Measurements from ENCODE around the gene HTT. TPM values are rescaled to one million over a fixed set of nuclear protein-coding genes. Genes with fewer than 3 reads are reported as not detected.
"Not testable (repeated sequence)": the region's sequence is repeated elsewhere in the genome, so short reads cannot be mapped to it uniquely, and the experiment has no call there.

Gene HTT
- total RNA-seq, 1 donor from 2014 or later, result 73.6 TPM

DNA sequence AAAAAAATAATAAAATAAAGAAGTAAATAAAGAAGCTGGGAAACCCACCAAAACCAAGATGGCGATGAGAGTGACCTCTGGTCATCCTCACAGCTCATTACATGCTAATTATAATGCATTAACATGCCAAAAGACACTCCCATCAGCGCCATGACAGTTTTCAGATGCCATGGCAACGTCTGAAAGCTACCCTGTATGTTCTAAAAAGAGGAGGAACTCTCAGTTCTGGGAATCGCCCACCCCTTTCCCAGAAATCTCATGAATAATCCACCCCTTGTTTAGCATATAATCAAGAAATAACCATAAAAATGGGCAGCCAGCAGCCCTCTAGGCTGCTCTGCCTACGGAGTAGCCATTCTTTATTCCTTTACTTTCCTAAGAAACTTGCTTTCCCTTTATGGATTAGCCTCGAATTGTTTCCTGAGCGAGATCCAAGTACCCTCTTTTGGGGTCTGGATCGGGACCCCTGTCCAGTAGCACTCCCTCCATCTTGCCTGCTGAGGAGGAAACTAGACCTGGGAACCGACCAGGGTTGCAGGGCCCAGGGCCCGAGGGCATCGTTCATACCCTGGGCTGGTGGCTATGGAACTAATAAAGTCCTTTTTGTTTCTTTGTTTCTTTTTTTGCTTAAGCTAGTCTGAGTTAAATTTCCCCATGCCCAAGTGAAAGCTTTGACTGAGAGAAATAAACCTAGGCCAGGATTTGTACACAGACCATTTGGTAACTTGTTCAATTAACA is 31.0 kb upstream of the HTT start:
- Mint-ChIP-seq H3K27me3 (ENCODE audit: low read depth) (no peaks in the 10 kb centered on the region), H3K4me1 (peaks cover 7% of the 10 kb centered on the region), H3K27ac (no peak overlapping the region), H3K36me3 (no peaks in the 10 kb centered on the region), H3K4me3 (no peak overlapping the region), H3K9me3 (no peaks in the 10 kb centered on the region)
- TF ChIP-seq, protein P1, sequence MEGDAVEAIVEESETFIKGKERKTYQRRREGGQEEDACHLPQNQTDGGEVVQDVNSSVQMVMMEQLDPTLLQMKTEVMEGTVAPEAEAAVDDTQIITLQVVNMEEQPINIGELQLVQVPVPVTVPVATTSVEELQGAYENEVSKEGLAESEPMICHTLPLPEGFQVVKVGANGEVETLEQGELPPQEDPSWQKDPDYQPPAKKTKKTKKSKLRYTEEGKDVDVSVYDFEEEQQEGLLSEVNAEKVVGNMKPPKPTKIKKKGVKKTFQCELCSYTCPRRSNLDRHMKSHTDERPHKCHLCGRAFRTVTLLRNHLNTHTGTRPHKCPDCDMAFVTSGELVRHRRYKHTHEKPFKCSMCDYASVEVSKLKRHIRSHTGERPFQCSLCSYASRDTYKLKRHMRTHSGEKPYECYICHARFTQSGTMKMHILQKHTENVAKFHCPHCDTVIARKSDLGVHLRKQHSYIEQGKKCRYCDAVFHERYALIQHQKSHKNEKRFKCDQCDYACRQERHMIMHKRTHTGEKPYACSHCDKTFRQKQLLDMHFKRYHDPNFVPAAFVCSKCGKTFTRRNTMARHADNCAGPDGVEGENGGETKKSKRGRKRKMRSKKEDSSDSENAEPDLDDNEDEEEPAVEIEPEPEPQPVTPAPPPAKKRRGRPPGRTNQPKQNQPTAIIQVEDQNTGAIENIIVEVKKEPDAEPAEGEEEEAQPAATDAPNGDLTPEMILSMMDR (IDR thresholded peaks at IDR 0.05; ENCODE audit: unreplicated experiment), result no peak
- DNase-seq (ENCODE audit: low spot score in 2 of 2, unreplicated experiment in 2 of 2), result no peak

GRCh38 chr4:3044870-3045819 is 29.3 kb upstream of the HTT start:
- no peaks in the 10 kb centered on the region for H3K9me3 Mint-ChIP-seq
- DNase-seq (ENCODE audit: low spot score in 2 of 2, unreplicated experiment in 2 of 2), result no peak
- H3K27me3 Mint-ChIP-seq (ENCODE audit: low read depth), result peaks cover 5% of the 10 kb centered on the region
- H3K4me3 Mint-ChIP-seq, result no peak overlapping the region
- H3K36me3 Mint-ChIP-seq, result no peaks in the 10 kb centered on the region
- H3K27ac Mint-ChIP-seq, result no peak overlapping the region
- TF ChIP-seq, protein P1 (IDR thresholded peaks at IDR 0.05; ENCODE audit: unreplicated experiment), result no peak
- H3K4me1 Mint-ChIP-seq, result peaks cover 11% of the 10 kb centered on the region

- no peak for DNase-seq (ENCODE audit: low spot score in 2 of 2, unreplicated experiment in 2 of 2)
- no peaks in the 10 kb centered on the region for H3K36me3 Mint-ChIP-seq
- H3K27me3 Mint-ChIP-seq (ENCODE audit: low read depth), result peaks cover 8% of the 10 kb centered on the region
- H3K27ac Mint-ChIP-seq, result no peak overlapping the region
- H3K9me3 Mint-ChIP-seq, result no peaks in the 10 kb centered on the region
- H3K4me3 Mint-ChIP-seq, result no peak overlapping the region
- TF ChIP-seq, protein P1 (IDR thresholded peaks at IDR 0.05; ENCODE audit: unreplicated experiment), result no peak
- peaks cover 14% of the 10 kb centered on the region for H3K4me1 Mint-ChIP-seq
These were observed 28.3 kb upstream of the HTT start for GRCh38 chr4:3046162-3046561.

- Mint-ChIP-seq H3K4me3 (no peak overlapping the region), H3K36me3 (no peaks in the 10 kb centered on the region), H3K27ac (no peak overlapping the region), H3K9me3 (no peaks in the 10 kb centered on the region), H3K27me3 (ENCODE audit: low read depth) (peaks cover 9% of the 10 kb centered on the region), H3K4me1 (peaks cover 15% of the 10 kb centered on the region)
- DNase-seq (ENCODE audit: low spot score in 2 of 2, unreplicated experiment in 2 of 2), result no peak
- TF ChIP-seq, protein P1 (IDR thresholded peaks at IDR 0.05; ENCODE audit: unreplicated experiment), result no peak
These were observed 27.9 kb upstream of the HTT start for GRCh38 chr4:3046623-3047022.

- H3K27ac Mint-ChIP-seq, result no peak overlapping the region
- peaks cover 15% of the 10 kb centered on the region for H3K4me1 Mint-ChIP-seq
- H3K36me3 Mint-ChIP-seq, result no peaks in the 10 kb centered on the region
- H3K9me3 Mint-ChIP-seq, result no peaks in the 10 kb centered on the region
- TF ChIP-seq, protein P1 (IDR thresholded peaks at IDR 0.05; ENCODE audit: unreplicated experiment), result peak; percentile 40
- DNase-seq (ENCODE audit: low spot score in 2 of 2, unreplicated experiment in 2 of 2), result peak in 1 of 2 experiments; percentile 67
- peaks cover 12% of the 10 kb centered on the region for H3K27me3 Mint-ChIP-seq (ENCODE audit: low read depth)
- no peak overlapping the region for H3K4me3 Mint-ChIP-seq
These were observed 26.8 kb upstream of the HTT start for GRCh38 chr4:3047464-3048286.

DNA sequence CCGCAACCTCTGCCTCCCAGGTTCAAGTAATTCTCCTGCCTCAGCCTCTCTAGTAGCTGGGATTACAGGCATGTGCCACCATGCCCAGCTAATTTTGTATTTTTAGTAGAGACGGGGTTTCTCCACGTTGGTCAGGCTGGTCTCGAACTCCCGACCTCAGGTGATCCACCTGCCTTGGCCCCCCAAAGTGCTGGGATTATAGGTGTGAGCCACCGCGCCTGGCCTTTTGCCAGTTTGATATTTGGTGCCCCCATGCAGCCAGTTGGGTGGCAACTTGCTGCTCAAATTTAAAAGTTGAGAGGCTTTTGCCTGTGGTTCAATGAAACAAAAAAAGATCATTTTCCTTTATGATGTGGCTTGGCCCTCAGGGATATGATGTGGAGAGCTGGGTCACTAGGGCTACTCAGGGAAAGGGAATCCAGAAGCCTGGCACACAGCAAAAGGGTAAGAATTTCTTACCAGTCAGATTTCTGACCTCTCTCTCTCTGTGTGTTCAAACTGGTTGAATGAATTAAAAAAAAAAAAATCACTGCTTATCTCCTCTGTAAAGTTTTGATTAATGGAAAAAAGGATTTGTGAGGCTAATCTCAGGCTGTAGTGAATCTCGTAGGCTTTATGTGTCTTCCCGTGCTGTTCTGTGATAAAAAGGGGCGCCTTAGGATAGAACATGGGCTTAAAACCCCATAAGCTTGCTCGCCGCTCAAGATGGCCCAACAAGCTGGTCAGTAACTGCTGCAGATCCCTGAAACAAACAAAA is 23.2 kb upstream of the HTT start:
- DNase-seq (ENCODE audit: low spot score in 2 of 2, unreplicated experiment in 2 of 2); H3K4me1 Mint-ChIP-seq; H3K27ac Mint-ChIP-seq; H3K4me3 Mint-ChIP-seq; H3K36me3 Mint-ChIP-seq: not testable (repeated sequence)
- H3K27me3 Mint-ChIP-seq (ENCODE audit: low read depth), result peaks cover 12% of the 10 kb centered on the region
- H3K9me3 Mint-ChIP-seq, result peaks cover 19% of the 10 kb centered on the region

Measured in mesothelial cell of epicardium (in vitro differentiated cells).